GM12865 (cell line): ENCODE data around the gene LAD1.

ENCODE experiments used
- DNase-seq: peaks from one replicate; pipeline ENCODE4 v3.0.0; 2010; ENCODE audit warnings: low read depth
- H3K4me3 ChIP-seq: 2 replicates; pipeline ENCODE4 v1.5.1; 2011; ENCODE audit warnings: mild to moderate bottlenecking, low read depth, low read length, control low read depth
- TF ChIP-seq, protein P1 (sequence below): IDR thresholded peaks from 2 replicates; pipeline ENCODE4 v1.5.1; 2011; ENCODE audit warnings: low read length, control low read depth, low read depth, inconsistent platforms; ENCODE audit not compliant: insufficient read depth; ENCODE audit errors: missing control alignments

LAD1 gene

DNA sequence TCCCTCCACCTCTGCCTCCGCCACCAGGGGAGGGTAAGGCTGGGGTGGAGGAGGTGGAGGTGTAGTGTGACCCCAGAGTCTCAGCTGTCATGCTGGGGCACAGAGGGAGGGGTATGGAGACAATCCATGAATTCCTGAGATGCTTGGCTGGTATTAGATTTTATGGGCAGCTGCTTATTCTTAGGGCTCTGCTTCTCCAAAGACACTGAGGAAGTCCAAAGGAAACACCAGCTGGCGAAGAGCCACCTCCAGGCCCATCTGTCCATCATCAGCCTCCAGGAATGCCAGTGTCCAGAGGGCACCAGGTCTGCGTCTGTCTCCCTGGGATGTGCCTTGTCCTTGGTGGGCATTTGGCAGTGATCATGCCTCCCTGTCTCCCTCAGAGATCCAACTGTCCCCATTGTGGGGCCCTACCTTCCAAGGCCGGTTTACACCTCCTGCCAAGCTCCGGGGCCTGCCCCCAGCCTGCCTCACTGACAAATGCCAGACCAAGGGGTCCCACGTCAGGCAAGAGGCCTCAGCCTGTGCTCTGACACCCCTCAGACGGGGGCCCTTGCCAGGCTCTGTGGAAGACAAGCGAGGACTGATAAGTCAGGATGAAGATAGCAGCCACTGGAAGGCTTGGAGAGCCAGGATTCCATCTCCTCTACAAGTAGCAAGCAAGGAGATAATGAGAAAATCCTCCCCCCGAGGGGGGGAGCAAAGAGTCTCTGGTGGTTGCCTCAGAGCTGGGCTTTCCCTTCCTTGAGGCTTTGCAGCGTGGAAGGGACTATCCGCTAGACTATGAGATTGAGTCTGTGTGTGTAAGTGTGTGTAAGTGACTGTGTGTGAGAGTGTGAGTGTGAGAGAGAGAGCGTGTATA is 20.9 kb upstream of the LAD1 start:
- DNase-seq: peak; percentile 47
- H3K4me3 ChIP-seq: no peak overlapping the region
- TF ChIP-seq, protein P1, sequence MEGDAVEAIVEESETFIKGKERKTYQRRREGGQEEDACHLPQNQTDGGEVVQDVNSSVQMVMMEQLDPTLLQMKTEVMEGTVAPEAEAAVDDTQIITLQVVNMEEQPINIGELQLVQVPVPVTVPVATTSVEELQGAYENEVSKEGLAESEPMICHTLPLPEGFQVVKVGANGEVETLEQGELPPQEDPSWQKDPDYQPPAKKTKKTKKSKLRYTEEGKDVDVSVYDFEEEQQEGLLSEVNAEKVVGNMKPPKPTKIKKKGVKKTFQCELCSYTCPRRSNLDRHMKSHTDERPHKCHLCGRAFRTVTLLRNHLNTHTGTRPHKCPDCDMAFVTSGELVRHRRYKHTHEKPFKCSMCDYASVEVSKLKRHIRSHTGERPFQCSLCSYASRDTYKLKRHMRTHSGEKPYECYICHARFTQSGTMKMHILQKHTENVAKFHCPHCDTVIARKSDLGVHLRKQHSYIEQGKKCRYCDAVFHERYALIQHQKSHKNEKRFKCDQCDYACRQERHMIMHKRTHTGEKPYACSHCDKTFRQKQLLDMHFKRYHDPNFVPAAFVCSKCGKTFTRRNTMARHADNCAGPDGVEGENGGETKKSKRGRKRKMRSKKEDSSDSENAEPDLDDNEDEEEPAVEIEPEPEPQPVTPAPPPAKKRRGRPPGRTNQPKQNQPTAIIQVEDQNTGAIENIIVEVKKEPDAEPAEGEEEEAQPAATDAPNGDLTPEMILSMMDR: no peak

DNA sequence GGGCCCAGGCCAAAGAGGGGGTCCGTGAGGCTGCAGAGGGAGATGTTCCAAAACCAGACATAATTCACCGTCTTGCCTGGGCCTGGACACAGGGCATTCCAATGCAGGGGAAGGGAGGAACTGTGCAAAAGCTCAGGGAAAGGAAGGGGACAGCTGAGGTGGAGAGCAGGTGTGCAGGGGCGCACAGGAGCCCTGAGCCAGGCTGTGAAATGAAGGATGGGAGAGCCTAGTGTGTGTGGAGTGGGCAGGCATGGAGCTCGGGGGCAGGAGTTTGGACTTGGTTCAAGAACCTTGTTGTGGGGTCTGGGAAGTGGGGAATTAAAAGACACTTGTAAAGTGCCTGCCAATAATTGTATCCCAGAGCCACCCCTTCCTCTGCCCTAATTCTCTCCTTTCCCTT is 20.1 kb upstream of the LAD1 start:
- TF ChIP-seq, protein P1: no peak
- no peak overlapping the region for H3K4me3 ChIP-seq

DNA sequence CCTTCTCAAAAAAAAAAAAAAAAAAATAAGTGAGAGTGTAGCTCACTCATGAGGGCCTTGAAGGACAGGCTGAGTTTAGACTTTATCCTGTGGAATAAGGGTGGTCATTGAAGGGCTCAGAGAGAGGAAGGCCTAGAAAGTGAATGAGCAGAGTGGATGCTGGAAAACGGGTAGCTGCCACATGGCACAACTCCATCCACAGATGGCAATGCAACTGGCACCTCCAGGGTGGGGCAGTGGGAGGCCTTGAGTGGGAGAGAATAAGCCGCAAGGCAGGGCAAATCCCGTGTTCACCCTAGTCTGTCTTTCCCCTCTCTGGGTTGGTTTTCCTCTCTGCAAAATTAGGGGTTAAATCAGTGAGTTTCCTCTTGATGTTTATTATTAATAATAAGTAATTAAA is 19.3 kb upstream of the LAD1 start:
- no peak overlapping the region for H3K4me3 ChIP-seq
- no peak for DNase-seq
- TF ChIP-seq, protein P1: no peak

More for the DNA sequence above, 20.1 kb upstream of the LAD1 start:
- DNase-seq: no peak

DNA sequence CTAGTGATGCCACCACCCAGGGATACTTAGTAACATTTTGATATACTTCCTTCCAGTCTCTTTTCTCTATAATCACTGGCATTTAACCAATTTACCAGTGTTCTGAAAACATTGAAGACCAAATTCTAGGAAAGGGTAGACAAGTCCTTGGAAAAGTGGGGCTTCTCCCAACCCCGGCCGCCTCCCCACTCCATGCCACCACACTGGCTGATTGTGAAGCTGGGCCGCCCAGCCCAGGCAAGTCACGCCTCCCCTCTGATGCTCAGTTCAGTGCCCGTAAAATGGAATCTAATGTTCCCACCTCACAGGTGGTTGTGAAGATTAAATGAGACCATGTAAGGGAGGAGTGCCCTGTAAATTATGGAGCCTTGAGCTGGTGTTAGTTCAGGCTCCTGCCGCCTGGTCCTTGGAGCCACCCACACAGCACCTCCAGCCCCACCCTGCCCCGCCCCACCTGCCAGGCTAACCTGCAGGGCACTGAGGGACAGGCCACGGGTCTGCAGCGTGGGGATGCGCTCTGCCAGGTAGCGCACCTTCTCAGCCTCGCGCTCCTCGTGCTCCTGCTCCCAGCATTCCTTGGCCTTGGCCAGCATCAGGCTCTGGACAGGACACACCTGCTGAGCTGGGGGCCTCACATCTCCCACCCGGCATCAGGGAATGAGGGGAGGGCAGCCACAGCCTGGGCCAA is 15.1 kb upstream of the LAD1 start:
- no peak for DNase-seq
- TF ChIP-seq, protein P1: no peak
- no peak overlapping the region for H3K4me3 ChIP-seq

DNA sequence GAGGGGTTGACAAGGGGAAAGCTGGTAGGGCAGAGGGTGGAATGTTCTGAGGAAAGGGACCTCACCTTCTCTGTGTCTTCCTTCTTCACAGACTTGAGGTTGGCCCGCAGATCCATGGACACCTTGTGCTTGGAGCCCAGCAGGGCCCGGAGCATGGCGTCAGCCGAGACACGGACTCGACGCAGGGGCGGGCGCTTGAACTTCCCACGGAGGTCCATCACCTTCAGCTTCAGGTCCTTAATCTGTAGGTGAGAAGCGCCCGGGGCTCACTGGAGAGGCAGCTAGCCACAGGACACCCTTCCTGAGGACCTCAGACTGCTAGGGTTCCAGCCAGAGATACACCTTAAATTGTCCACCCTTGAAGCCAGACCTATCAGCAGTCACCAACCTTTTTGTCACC is 12.2 kb upstream of the LAD1 start:
- no peak overlapping the region for H3K4me3 ChIP-seq
- no peak for DNase-seq
- TF ChIP-seq, protein P1: no peak

DNA sequence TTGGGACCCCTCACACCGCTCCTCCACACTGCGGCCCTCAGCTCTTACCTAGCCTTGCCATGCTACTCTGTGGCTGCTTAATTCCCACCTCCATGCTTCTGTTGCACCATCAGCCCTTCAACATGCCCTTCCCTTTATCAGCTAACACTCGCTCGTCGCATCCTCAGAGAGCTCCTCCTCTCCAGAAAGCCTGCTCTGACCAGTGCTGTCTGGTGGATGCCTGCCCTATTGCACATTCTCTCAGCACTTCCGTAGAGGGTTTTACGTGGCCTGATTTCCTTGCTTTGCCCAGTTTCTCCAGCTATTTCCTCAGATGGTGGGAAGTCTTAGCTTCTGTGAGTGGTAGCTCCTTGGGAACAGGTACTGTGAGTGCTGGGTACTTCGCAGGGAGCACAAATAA is 10.3 kb upstream of the LAD1 start:
- DNase-seq: no peak
- H3K4me3 ChIP-seq: no peak overlapping the region
- TF ChIP-seq, protein P1: no peak
